Lower leg skin (tissue), 4 donors: Measurements from ENCODE around the gene SEPTIN11. TPM values are rescaled to one million over a fixed set of nuclear protein-coding genes. Genes with fewer than 3 reads are reported as not detected.

Source experiments
- DNase-seq, 2 donors: peaks; one replicate each; pipeline ENCODE4 v3.0.0-alpha.2; 2019; ENCODE audit warnings: low spot score in 2 of 2
- H3K4me3 ChIP-seq: fragments of 200-600 bp; sonication (generic); 2 replicates; pipeline ENCODE4 v1.5.1; 2017; ENCODE audit warnings: mild to moderate bottlenecking, low read depth; ENCODE audit not compliant: poor library complexity, severe bottlenecking
- CTCF ChIP-seq, 3 donors: fragments of 450-650 bp; IDR thresholded peaks; one replicate each; pipeline ENCODE4 v1.5.1; 2016; ENCODE audit warnings: antibody characterized with exemption in 3 of 3, mild to moderate bottlenecking in 3 of 3, moderate library complexity in 2 of 3
- POLR2A ChIP-seq, 2 donors: fragments of 450-650 bp; IDR thresholded peaks; one replicate each; pipeline ENCODE4 v1.6.1; 2016 to 2017; ENCODE audit warnings: antibody characterized with exemption in 2 of 2, mild to moderate bottlenecking in 1 of 2, moderate library complexity in 1 of 2
- WGBS, 2 donors: methylation state at CpG; one replicate each; pipeline ENCODE4 v1.1.5; 2018; 5-methylcytosine and 5-hydroxymethylcytosine counted together
- intact Hi-C: fragments of 100-400 bp; cut with DNase I; formaldehyde crosslinking; loops from one replicate; pipeline ENCODE4 v1.15.0; 2023; ENCODE audit warnings: low total_unique reads
- total RNA-seq, 4 donors: library from RNA; depleted of rRNA; stranded (reverse); fragments of >200 nt; gene quantifications; one replicate each; pipeline ENCODE4 v1.1.0, GENCODE V29; 2016

SEPTIN11 gene
- total RNA-seq, 4 donors from 2014 or later: 38.2 to 104 (median 44.9) TPM

DNA sequence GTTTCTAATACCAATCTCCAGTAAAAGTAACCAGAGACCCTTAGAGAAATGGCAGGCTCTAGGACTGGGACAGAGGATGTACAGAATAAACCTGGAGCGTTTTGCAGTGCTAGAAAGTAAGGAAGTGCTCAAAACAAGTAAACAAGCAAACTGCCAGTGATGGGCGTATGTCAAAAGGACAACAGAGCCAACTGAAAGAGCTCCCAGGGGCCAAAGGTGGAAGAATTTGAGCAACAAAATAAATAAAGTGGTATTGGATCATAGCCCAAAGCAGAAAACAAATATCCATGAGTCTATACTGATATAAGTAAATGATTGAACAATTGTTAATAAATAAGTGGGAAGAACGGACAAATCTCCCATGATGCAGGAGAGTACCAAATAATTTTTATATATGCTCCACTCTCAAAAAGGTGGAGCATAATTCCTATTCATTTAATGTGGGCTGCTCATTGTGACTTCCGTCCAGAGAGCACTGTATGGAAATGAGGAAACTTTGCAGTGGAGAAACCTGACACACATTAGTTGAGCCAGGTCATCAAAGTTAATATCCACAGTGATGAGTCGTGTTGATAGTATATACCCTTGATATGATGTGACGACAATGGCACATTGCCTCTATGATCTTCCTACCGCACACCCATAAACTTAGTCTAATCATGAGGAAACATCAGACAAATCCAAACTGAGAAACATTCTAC is 17.8 kb upstream of the SEPTIN11 start:
- intact Hi-C loops: no loop called here
- no peak overlapping the region for H3K4me3 ChIP-seq
- 88 to 92% methylated on average over 7 of the region's 7 CpGs for WGBS, 2 donors
- TF ChIP-seq POLR2A (IDR thresholded peaks at IDR 0.05) (no peak), CTCF (IDR thresholded peaks at IDR 0.05) (no peak)
- no peak for DNase-seq

DNA sequence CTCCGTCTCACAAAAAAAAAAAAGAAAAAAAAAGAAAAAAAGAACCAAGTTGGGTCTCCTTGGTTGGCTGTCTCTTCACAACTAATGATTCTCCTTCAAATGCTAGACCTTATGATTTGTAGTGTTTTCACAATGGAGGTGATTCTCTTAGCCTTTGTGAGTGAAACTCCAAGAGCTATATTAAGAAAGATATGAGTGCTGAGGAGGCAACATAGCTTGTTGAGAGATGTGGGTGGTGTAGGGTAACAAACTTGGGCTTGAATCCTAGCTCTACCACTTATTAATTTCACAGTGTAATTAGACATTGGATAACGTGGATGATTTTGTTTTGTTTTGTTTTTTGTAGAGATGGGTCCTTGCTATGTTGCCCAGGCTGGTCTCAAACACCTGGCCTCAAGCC is 10.4 kb upstream of the SEPTIN11 start:
- DNase-seq: no peak
- TF ChIP-seq CTCF (IDR thresholded peaks at IDR 0.05): no peak
- no peak for TF ChIP-seq POLR2A (IDR thresholded peaks at IDR 0.05)
- intact Hi-C loops: no loop called here
- no peak overlapping the region for H3K4me3 ChIP-seq
- WGBS, 2 donors: 60 to 67% methylated on average over 2 of the region's 2 CpGs

DNA sequence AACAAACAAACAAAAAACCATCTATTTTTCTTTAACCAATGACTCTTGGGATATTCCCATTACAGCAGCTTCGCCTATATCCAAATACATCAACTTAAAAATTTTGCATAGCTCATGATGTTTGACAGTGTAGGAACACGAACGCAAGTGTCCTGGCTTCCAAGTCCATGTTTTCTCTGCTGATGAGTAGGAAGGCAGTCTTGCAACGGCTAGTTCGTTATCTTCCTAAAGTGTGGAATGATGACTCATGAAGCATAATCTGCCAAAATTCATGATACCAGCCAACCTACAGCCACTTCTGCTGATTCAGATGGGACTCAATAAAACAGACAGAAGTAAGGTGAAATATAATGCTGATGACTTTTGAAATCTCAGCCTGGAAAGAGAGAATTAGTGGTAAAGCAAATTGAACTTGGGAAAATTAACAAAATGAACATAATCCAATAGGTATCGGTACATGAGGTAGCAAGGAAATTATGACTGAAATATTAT is 6.4 kb upstream of the SEPTIN11 start:
- 60 to 63% methylated on average over 6 of the region's 6 CpGs for WGBS, 2 donors
- intact Hi-C loops: no loop called here
- TF ChIP-seq CTCF (IDR thresholded peaks at IDR 0.05) (no peak), POLR2A (IDR thresholded peaks at IDR 0.05) (no peak)

DNA sequence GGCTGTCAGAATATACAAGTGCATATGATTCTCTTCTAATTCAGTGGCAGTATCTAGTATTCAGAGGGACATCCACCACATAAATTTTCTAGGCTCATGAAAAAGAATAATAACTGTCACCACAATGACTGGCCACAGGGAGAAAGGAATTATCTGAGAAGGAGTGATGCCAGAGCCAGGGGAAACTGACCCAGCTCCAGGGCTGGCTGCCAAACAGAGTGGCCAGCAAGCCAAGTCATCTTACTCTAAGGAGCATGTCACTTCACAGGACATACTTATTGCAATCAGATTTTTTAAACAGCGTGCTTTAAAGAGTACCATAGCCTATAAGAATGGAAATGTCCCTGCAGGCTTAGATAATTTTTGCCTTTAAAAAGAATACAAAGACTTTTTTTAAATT is 5.8 kb upstream of the SEPTIN11 start:
- no peak for DNase-seq
- no peak for TF ChIP-seq CTCF (IDR thresholded peaks at IDR 0.05)
- TF ChIP-seq POLR2A (IDR thresholded peaks at IDR 0.05): no peak
- no peak overlapping the region for H3K4me3 ChIP-seq
- 92 to 98% methylated on average over 1 of the region's 1 CpG for WGBS, 2 donors
- intact Hi-C loops: no loop called here

More for the DNA sequence above, 6.4 kb upstream of the SEPTIN11 start:
- DNase-seq: no peak
- no peak overlapping the region for H3K4me3 ChIP-seq

GRCh38 chr4:76947369-76947768 is 2.2 kb upstream of the SEPTIN11 start:
- no peak for DNase-seq
- TF ChIP-seq POLR2A (IDR thresholded peaks at IDR 0.05) (no peak), CTCF (IDR thresholded peaks at IDR 0.05) (no peak)
- WGBS, 2 donors: 81 to 86% methylated on average over 2 of the region's 2 CpGs
- intact Hi-C loops: no loop called here
- no peak overlapping the region for H3K4me3 ChIP-seq
